Gastroesophageal sphincter (tissue), 4 donors: ENCODE results near the gene RPRML. TPM values are rescaled to one million over a fixed set of nuclear protein-coding genes. Genes with fewer than 3 reads are reported as not detected.

ENCODE experiments used
- ATAC-seq: fragments of 150-250 bp; one replicate; pipeline ENCODE4 v1.9.1; 2016; ENCODE audit warnings: mild to moderate bottlenecking, moderate library complexity
- H3K27ac ChIP-seq, 4 donors: fragments of 200-600 bp; sonication (generic) in 3 of 4; 1 replicate in 3 of 4; 2 replicates in 1 of 4; pipeline ENCODE4 v1.5.1; 2016 to 2019
- H3K27me3 ChIP-seq: fragments of 200-600 bp; sonication (generic); one replicate; pipeline ENCODE4 v1.5.1; 2019
- H3K36me3 ChIP-seq, 2 donors: fragments of 200-600 bp; sonication (generic); one replicate each; pipeline ENCODE4 v1.5.1; 2019; ENCODE audit warnings: control low read depth in 1 of 2
- H3K4me1 ChIP-seq, 3 donors: fragments of 200-600 bp; sonication (generic); 1 replicate in 2 of 3; 2 replicates in 1 of 3; pipeline ENCODE4 v1.5.1; 2016 to 2019; ENCODE audit warnings: control low read depth in 2 of 3
- H3K4me3 ChIP-seq, 2 donors: fragments of 200-600 bp; sonication (generic); one replicate each; pipeline ENCODE4 v1.5.1; 2019; ENCODE audit warnings: mild to moderate bottlenecking in 1 of 2, moderate library complexity in 1 of 2
- H3K9me3 ChIP-seq, 3 donors: fragments of 200-600 bp; sonication (generic); one replicate each; pipeline ENCODE4 v1.5.1; 2017 to 2019; ENCODE audit warnings: control low read depth in 2 of 3
- EP300 ChIP-seq: sonication (generic); formaldehyde crosslinking; IDR thresholded peaks from one replicate; pipeline ENCODE4 v1.6.1; 2017; ENCODE audit warnings: antibody characterized with exemption, mild to moderate bottlenecking
- POLR2A ChIP-seq, 2 donors: fragments of 450-650 bp; IDR thresholded peaks; one replicate each; pipeline ENCODE4 v1.6.1; 2017; ENCODE audit warnings: antibody characterized with exemption in 2 of 2, mild to moderate bottlenecking in 2 of 2, moderate library complexity in 1 of 2
- POLR2AphosphoS5 ChIP-seq: sonication (generic); formaldehyde crosslinking; IDR thresholded peaks from one replicate; pipeline ENCODE4 v1.6.1; 2017; ENCODE audit warnings: antibody characterized with exemption
- whole genome bisulfite sequencing, 2 donors: methylation state at CpG; one replicate each; pipeline ENCODE4 v1.1.5; 2018; ENCODE audit warnings: low coverage in 1 of 2; 5-methylcytosine and 5-hydroxymethylcytosine counted together
- total RNA-seq, 4 donors: library from RNA; depleted of rRNA; stranded (reverse); fragments of >200 nt; gene quantifications; one replicate each; pipeline ENCODE4 v1.1.0, GENCODE V29; 2016
- TF ChIP-seq, protein P1 (sequence below), 4 experiments: fragments of 200-600 bp in 2 of 4; fragments of 450-650 bp in 2 of 4; sonication (generic) in 1 of 4; IDR thresholded peaks; one replicate each; pipeline ENCODE4 v1.5.1; 2017 to 2019; ENCODE audit warnings: antibody characterized with exemption in 4 of 4, mild to moderate bottlenecking in 2 of 4, moderate library complexity in 2 of 4

Gene RPRML
- total RNA-seq, 4 donors from 2014 or later, result 1.1 to 1.8 TPM; not detected in 2

DNA sequence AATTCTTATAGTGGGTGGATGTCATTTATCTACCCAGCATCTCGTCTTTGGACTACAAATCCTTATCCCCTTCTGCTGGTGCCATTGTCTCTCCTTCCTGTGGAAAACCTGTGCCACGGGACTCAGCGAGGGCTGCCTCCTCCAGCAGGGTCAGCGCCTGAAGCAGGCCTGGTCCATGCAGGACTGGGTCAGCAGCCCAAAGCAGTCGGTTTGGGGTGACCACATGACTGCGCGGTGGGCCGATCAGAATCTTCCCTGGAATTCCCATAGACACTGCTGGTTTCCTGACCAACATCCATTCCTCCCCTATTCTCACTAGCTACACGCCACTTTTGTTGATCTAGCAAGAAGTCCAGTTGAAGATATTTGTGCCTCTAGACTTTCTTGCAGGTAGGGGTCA, 26.9 kb downstream of the RPRML start:
- no peak overlapping the region for H3K27ac ChIP-seq
- no peak for ATAC-seq
- TF ChIP-seq, protein P1, sequence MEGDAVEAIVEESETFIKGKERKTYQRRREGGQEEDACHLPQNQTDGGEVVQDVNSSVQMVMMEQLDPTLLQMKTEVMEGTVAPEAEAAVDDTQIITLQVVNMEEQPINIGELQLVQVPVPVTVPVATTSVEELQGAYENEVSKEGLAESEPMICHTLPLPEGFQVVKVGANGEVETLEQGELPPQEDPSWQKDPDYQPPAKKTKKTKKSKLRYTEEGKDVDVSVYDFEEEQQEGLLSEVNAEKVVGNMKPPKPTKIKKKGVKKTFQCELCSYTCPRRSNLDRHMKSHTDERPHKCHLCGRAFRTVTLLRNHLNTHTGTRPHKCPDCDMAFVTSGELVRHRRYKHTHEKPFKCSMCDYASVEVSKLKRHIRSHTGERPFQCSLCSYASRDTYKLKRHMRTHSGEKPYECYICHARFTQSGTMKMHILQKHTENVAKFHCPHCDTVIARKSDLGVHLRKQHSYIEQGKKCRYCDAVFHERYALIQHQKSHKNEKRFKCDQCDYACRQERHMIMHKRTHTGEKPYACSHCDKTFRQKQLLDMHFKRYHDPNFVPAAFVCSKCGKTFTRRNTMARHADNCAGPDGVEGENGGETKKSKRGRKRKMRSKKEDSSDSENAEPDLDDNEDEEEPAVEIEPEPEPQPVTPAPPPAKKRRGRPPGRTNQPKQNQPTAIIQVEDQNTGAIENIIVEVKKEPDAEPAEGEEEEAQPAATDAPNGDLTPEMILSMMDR (IDR thresholded peaks at IDR 0.05), result no peak
- TF ChIP-seq EP300 (no peak), POLR2A (IDR thresholded peaks at IDR 0.05) (no peak), POLR2AphosphoS5 (no peak)
- no peak overlapping the region for H3K4me3 ChIP-seq
- peaks cover 20% of the 10 kb centered on the region for H3K27me3 ChIP-seq
- H3K4me1 ChIP-seq, result peaks cover 0 to 7% (median 0%) of the 10 kb centered on the region in 3 donors
- H3K9me3 ChIP-seq, result no peaks in the 10 kb centered on the region
- H3K36me3 ChIP-seq, result peaks cover 0 to 27% of the 10 kb centered on the region in 2 donors
- 45 to 89% methylated on average over 5 of the region's 9 CpGs for WGBS, 2 donors

DNA sequence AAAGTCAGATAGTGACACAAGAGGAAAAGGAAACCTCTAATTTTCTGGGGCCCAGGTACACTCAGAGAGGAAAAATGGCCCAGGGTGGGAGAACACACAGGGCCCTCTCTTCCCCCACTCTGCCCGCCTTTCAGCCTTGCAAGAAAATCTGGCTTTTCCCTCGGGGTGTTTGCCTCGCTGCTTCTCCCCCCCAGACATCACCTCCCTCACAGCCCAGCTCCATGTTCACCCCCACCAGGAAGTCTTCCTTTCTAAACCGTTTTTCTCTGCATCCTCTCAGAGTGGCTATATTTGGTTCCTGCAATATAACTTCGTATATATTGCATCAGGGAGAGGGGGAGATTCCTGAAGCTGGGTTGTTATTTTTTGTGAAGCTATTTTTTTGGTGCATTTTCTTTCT, 27.3 kb downstream of the RPRML start:
- WGBS, 2 donors, result 16 to 23% methylated on average over 5 of the region's 5 CpGs
- TF ChIP-seq POLR2A (IDR thresholded peaks at IDR 0.05) (no peak), POLR2AphosphoS5 (no peak), EP300 (no peak)
- TF ChIP-seq, protein P1 (IDR thresholded peaks at IDR 0.05), result no peak
- no peak overlapping the region for H3K27ac ChIP-seq

DNA sequence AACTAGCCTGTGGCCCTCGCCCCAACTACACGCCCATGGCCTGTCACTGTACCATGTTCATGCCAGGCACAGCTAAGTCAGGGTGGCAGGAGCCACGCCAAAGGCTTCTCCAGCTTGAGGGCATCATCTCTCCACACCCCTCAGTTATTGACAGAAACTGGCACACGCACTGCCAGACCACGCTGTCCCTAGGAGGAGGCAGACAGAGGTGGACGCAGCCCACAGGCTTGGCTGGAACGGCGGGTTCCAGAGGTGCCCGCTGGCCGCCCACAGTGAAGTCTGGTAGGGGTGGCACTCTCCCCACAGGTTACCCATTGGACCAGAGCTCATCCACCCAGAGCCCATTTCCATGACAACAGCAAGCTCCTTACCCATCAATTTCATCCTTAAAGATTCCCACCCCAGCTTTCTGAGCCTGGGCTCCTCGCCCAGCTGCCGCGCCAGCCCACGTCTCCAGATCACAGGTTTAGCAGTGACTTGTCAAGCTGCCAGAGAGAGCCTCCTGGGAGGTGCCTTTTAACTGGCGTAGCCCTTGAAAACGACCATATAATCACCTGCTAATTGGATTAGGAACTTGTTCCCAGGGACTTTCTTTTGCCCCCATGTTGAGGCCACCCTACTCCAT, 27.9 kb downstream of the RPRML start:
- ATAC-seq, result no peak
- Histone ChIP-seq H3K4me1 (peaks cover 0 to 7% (median 0%) of the 10 kb centered on the region in 3 donors), H3K36me3 (peaks cover 0 to 17% of the 10 kb centered on the region in 2 donors), H3K27me3 (peaks cover 11% of the 10 kb centered on the region), H3K27ac (no peak overlapping the region), H3K9me3 (no peaks in the 10 kb centered on the region), H3K4me3 (no peak overlapping the region)
- 35% methylated on average over 8 of the region's 16 CpGs; no CpG with 5 or more reads in 1 of the 2 donors for WGBS, 2 donors
- TF ChIP-seq, protein P1 (IDR thresholded peaks at IDR 0.05), result no peak
- TF ChIP-seq EP300 (no peak), POLR2A (IDR thresholded peaks at IDR 0.05) (no peak)

More for the DNA sequence above, 27.3 kb downstream of the RPRML start:
- Histone ChIP-seq H3K27me3 (peaks cover 15% of the 10 kb centered on the region), H3K4me3 (no peak overlapping the region), H3K9me3 (no peaks in the 10 kb centered on the region), H3K4me1 (peaks cover 0 to 7% (median 0%) of the 10 kb centered on the region in 3 donors), H3K36me3 (peaks cover 0 to 23% of the 10 kb centered on the region in 2 donors)
- no peak for ATAC-seq

DNA sequence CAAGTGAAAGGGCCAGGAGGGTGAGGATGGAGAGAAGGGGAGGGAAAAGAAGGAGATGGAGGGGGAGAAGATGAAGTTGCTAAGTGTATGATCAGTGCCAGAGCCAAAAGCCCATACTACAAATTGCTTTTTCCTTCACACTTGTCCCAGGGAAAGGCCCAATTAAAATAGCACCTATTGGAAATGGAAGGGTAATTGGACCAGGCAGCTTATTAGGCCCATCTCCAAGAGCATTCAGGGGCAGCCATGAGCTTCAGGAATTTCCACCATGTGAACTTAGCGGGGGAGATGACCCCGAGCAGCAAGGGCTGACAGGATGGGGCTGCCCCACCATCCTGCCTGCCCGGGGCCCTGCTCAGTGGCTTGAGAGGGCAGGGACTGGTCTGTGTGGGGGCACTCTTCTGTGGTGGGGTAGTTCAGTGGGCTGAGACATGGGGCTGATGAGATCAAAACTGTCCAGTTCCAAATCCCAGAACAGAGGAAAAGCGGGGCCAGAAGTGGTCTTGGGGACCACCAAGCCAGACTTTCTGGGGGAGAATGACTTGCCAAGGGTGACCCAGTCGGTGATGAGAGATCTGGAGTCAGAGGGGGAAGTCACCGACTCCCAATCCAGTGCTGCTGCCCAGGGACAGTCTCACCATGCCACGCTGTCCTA, 28.6 kb downstream of the RPRML start:
- peaks cover 0 to 7% (median 0%) of the 10 kb centered on the region in 3 donors for H3K4me1 ChIP-seq
- ATAC-seq, result no peak
- WGBS, 2 donors, result 30 to 40% methylated on average over 1 to 2 of the region's 7 CpGs
- H3K36me3 ChIP-seq, result peaks cover 0 to 17% of the 10 kb centered on the region in 2 donors
- H3K27ac ChIP-seq, result no peak overlapping the region
- no peak for TF ChIP-seq POLR2A (IDR thresholded peaks at IDR 0.05)
- TF ChIP-seq POLR2AphosphoS5, result no peak
- H3K4me3 ChIP-seq, result no peak overlapping the region
- H3K27me3 ChIP-seq, result peaks cover 5% of the 10 kb centered on the region
- H3K9me3 ChIP-seq, result no peaks in the 10 kb centered on the region

DNA sequence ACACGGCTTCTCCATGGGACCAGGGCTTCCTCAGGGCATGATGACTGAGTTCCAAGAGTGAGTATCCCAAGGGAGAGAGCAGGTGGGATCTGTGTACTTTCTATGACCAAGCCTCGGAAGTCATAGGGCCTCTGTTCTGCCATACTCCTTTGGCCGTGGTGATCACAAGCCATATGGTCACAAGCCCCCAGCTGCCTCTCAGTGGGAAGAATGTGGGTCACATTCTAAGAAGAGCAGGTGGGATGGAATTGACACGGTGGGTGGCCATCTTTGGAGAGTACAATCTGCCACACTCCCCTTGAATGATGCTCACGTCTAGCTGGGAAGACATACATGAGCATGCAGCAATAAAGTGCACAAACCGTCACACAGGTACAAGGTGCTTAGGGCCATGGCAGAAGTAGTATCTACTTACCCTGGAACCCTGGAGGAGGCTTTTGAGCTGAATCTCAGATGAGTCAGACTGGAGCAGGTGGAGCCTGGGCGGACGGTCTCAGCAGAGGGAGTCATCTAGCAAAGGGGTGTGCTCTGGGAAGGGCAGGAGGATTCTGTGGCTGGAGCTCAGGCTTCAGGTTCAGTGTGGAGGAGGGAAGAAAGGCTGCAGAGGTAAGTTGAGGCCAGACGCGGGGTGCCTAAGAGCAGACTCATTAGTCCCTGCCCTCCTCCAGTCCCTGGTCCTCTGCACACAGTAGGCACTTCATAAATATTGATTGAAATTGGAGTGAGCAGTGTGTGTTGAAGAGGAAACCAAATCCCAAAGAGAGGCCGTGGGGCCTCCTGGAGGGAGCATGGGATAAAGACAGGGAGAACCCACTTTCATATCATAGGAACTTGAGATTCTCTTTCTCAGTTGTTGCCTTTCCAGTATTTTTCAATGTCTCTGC, 29.5 kb downstream of the RPRML start:
- Histone ChIP-seq H3K4me3 (no peak overlapping the region), H3K27me3 (peaks cover 4% of the 10 kb centered on the region), H3K9me3 (no peaks in the 10 kb centered on the region), H3K36me3 (peaks cover 0 to 17% of the 10 kb centered on the region in 2 donors), H3K27ac (no peak overlapping the region), H3K4me1 (peaks cover 0 to 13% (median 0%) of the 10 kb centered on the region in 3 donors)
- 75% methylated on average over 5 to 10 of the region's 11 CpGs for WGBS, 2 donors
- ATAC-seq, result no peak
- no peak for TF ChIP-seq POLR2A (IDR thresholded peaks at IDR 0.05)
- TF ChIP-seq, protein P1 (IDR thresholded peaks at IDR 0.05), result no peak
- TF ChIP-seq POLR2AphosphoS5, result no peak
- TF ChIP-seq EP300, result no peak
